ENCODE results near the gene GPR132. TPM values are rescaled to one million over a fixed set of nuclear protein-coding genes. Genes with fewer than 3 reads are reported as not detected.
A peak's percentile ranks its signal among the peaks of the same experiment; 100 is the strongest.

Gene GPR132
- total and polyA plus RNA-seq, 4 donors = 2.3 to 19.5 (median 5.7) TPM

DNA sequence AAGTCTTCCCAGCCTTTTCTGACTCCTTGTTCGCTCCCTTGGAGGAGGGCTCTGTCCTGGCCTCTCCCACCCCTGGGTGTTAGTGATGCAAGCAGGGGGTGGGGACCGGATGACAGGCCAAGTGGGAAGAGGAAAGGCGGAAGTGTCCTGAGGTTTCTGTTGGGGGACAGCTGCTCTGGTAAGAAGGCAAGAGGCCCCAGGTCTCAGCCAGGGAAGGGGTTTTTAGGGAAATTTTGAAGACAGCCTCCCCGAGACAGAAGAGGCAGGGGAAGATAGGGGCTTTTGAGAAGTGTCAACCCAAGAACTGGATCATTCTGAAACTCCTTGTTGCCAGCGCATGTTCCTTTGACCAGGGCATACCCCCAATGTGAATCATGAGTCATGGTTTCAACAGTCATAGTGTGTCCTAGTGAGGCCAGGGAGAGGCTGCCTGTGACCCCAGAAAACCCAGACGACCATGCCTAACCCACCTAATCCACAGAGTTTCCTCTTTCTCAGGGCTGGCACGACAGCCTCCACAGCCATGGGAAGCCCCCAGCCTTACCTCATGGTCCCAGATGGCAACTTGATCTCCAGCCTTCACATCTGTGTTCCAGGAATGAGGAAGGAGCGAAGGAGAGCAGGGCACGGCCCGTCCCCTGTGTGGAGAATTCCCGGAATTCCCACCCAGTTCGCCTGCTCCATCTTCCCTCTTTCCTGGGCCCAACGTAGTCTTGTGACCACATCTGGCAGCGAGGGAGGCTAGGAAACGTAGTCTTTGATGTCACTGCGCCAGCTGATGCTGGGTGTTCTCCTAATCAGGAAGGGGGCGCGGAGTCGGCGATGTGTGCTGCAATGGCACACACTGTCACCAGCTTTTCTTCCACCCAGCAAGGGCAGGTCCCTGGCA lies 4.9 kb upstream of the GPR132 start:
- 39 to 66% methylated on average over 20 of the region's 20 CpGs for WGBS, 2 donors
- Histone ChIP-seq H3K27me3 (ENCODE audit: control insufficient read depth in 3 of 3, insufficient read depth in 3 of 3, low read length in 2 of 3) (no peaks in the 10 kb centered on the region), H3K36me3 (ENCODE audit: control insufficient read depth in 4 of 4, insufficient read depth in 4 of 4, low read length in 4 of 4) (no peaks in the 10 kb centered on the region), H3K9me3 (ENCODE audit: control insufficient read depth in 4 of 4, insufficient read depth in 3 of 4, low read length in 3 of 4) (no peaks in the 10 kb centered on the region), H3K27ac (ENCODE audit: low read depth in 1 of 2, low read length in 1 of 2) (peak overlapping the region in 1 of 2 donors; percentile 62), H3K4me1 (ENCODE audit: control insufficient read depth in 5 of 5, insufficient read depth in 5 of 5, low read length in 5 of 5) (peaks cover 0 to 2% (median 0%) of the 10 kb centered on the region in 5 donors), H3K9ac (ENCODE audit: insufficient read depth in 1 of 2, low read length in 2 of 2) (no peak overlapping the region), H3K4me3 (no peak overlapping the region)
- TF ChIP-seq, protein P1, sequence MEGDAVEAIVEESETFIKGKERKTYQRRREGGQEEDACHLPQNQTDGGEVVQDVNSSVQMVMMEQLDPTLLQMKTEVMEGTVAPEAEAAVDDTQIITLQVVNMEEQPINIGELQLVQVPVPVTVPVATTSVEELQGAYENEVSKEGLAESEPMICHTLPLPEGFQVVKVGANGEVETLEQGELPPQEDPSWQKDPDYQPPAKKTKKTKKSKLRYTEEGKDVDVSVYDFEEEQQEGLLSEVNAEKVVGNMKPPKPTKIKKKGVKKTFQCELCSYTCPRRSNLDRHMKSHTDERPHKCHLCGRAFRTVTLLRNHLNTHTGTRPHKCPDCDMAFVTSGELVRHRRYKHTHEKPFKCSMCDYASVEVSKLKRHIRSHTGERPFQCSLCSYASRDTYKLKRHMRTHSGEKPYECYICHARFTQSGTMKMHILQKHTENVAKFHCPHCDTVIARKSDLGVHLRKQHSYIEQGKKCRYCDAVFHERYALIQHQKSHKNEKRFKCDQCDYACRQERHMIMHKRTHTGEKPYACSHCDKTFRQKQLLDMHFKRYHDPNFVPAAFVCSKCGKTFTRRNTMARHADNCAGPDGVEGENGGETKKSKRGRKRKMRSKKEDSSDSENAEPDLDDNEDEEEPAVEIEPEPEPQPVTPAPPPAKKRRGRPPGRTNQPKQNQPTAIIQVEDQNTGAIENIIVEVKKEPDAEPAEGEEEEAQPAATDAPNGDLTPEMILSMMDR (IDR thresholded peaks at IDR 0.05; ENCODE audit: control extremely low read depth, extremely low read depth) = no peak
- peak in 2 of 3 donors; percentile 44 to 64 for DNase-seq
- peak; percentile 32 for ATAC-seq (ENCODE audit: insufficient read depth, low FRiP score)

DNA sequence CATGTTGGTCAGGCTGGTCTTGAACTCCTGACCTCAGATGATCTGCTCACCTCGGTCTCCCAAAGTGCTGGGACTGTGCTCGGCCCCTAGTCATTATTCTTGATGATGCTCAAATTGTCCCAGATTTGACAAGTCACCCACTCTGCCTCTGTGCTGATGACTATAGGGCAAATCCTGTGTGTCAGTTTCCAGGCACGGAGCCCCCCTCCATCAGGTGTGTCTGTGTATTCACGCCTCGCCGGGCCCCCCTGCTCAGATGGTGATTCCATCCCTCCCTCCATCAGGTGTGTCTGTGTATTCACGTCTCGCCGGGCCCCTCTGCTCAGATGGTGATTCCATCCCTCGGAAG lies 4.3 kb upstream of the GPR132 start:
- ATAC-seq (ENCODE audit: insufficient read depth, low FRiP score) (no peak), DNase-seq (no peak)
- H3K27me3 ChIP-seq (ENCODE audit: control insufficient read depth in 3 of 3, insufficient read depth in 3 of 3, low read length in 2 of 3) = no peaks in the 10 kb centered on the region
- no peaks in the 10 kb centered on the region for H3K9me3 ChIP-seq (ENCODE audit: control insufficient read depth in 4 of 4, insufficient read depth in 3 of 4, low read length in 3 of 4)
- no peak overlapping the region for H3K4me3 ChIP-seq
- no peak overlapping the region for H3K9ac ChIP-seq (ENCODE audit: insufficient read depth in 1 of 2, low read length in 2 of 2)
- TF ChIP-seq, protein P1 (IDR thresholded peaks at IDR 0.05; ENCODE audit: control extremely low read depth, extremely low read depth) = no peak
- peaks cover 0 to 7% (median 0%) of the 10 kb centered on the region in 5 donors for H3K4me1 ChIP-seq (ENCODE audit: control insufficient read depth in 5 of 5, insufficient read depth in 5 of 5, low read length in 5 of 5)
- 82 to 86% methylated on average over 10 of the region's 10 CpGs for WGBS, 2 donors
- no peak overlapping the region for H3K27ac ChIP-seq (ENCODE audit: low read depth in 1 of 2, low read length in 1 of 2)
- H3K36me3 ChIP-seq (ENCODE audit: control insufficient read depth in 4 of 4, insufficient read depth in 4 of 4, low read length in 4 of 4) = no peaks in the 10 kb centered on the region

DNA sequence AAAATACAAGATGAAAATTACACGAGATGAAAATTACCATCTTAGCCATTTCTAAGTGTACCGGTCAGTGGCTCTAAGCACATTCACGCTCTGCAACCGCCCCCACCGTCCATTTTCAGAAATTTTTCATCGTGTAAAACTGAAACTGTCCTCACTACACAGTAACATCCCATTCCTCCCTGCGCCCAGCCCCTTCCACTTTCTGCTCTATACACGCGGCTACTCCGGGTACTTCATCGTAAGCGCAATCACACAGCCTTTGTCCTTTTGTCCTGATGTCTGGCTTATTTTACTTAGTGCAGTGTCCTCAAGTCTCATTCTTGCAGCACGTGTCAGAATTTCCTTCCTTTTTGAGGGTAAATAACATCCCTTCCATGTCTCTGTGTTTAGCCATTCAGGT lies 3.6 kb upstream of the GPR132 start:
- peaks cover 0 to 7% (median 0%) of the 10 kb centered on the region in 5 donors for H3K4me1 ChIP-seq (ENCODE audit: control insufficient read depth in 5 of 5, insufficient read depth in 5 of 5, low read length in 5 of 5)
- ATAC-seq (ENCODE audit: insufficient read depth, low FRiP score) (no peak), DNase-seq (no peak)
- no peaks in the 10 kb centered on the region for H3K36me3 ChIP-seq (ENCODE audit: control insufficient read depth in 4 of 4, insufficient read depth in 4 of 4, low read length in 4 of 4)
- no peak overlapping the region for H3K4me3 ChIP-seq
- H3K27me3 ChIP-seq (ENCODE audit: control insufficient read depth in 3 of 3, insufficient read depth in 3 of 3, low read length in 2 of 3) = no peaks in the 10 kb centered on the region
- H3K9ac ChIP-seq (ENCODE audit: insufficient read depth in 1 of 2, low read length in 2 of 2) = no peak overlapping the region
- WGBS, 2 donors = 67 to 69% methylated on average over 13 of the region's 13 CpGs
- TF ChIP-seq, protein P1 (IDR thresholded peaks at IDR 0.05; ENCODE audit: control extremely low read depth, extremely low read depth) = no peak
- H3K9me3 ChIP-seq (ENCODE audit: control insufficient read depth in 4 of 4, insufficient read depth in 3 of 4, low read length in 3 of 4) = no peaks in the 10 kb centered on the region
- no peak overlapping the region for H3K27ac ChIP-seq (ENCODE audit: low read depth in 1 of 2, low read length in 1 of 2)

Data from lung (tissue), 12 donors.